WERI-Rb-1 (cell line): ENCODE results near the gene STK35.

Experiments used
- DNase-seq: peaks from one replicate; pipeline ENCODE4 v3.0.0-alpha.2; 2020
- H3K27ac ChIP-seq: fragments of 250-450 bp; sonication (Bioruptor Pico); 2 replicates; pipeline ENCODE4 v1.5.1; 2020; ENCODE audit warnings: mild to moderate bottlenecking, moderate library complexity
- H3K27me3 ChIP-seq: fragments of 250-450 bp; sonication (Bioruptor Pico); 2 replicates; pipeline ENCODE4 v1.5.1; 2021; ENCODE audit warnings: mild to moderate bottlenecking, low read depth, moderate library complexity; ENCODE audit not compliant: insufficient read depth, severe bottlenecking
- H3K36me3 ChIP-seq: fragments of 250-450 bp; sonication (Bioruptor Pico); 2 replicates; pipeline ENCODE4 v1.5.1; 2020; ENCODE audit warnings: mild to moderate bottlenecking, moderate library complexity
- H3K4me3 ChIP-seq: 2 replicates; pipeline ENCODE4 v1.5.1; 2011; ENCODE audit warnings: low read depth, mild to moderate bottlenecking, control low read depth, low read length
- H3K9me3 ChIP-seq: fragments of 250-450 bp; sonication (Bioruptor Pico); 2 replicates; pipeline ENCODE4 v1.5.1; 2021; ENCODE audit warnings: mild to moderate bottlenecking, moderate library complexity; ENCODE audit not compliant: severe bottlenecking
- TF ChIP-seq, protein P1 (sequence below): IDR thresholded peaks from 2 replicates; pipeline ENCODE4 v1.5.1; 2011; ENCODE audit warnings: low read depth, mild to moderate bottlenecking, control low read depth, inconsistent platforms, low read length

The STK35 gene

DNA sequence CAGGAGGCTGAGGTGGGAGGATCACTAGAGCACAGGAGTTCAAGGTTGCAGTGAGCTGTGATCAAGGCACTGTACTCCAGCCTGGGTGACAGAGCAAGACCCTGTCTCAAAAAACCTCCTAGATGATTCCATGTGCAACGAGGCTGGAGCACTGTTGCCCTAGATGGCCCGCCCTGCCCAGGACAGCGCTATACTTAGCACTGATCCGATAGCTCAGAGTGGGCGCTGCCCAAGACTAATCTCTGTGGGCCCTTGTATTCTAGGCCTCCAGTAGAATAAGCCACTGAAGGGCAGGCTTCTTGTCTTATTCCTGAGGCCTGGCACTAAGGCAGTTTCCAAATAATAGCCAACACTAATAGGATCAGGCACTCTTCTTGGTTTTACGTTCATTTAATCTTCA is 41.0 kb downstream of the STK35 start:
- DNase-seq, result no peak
- H3K27me3 ChIP-seq, result no peaks in the 10 kb centered on the region
- H3K27ac ChIP-seq, result no peak overlapping the region
- no peaks in the 10 kb centered on the region for H3K9me3 ChIP-seq
- H3K4me3 ChIP-seq, result no peak overlapping the region
- TF ChIP-seq, protein P1, sequence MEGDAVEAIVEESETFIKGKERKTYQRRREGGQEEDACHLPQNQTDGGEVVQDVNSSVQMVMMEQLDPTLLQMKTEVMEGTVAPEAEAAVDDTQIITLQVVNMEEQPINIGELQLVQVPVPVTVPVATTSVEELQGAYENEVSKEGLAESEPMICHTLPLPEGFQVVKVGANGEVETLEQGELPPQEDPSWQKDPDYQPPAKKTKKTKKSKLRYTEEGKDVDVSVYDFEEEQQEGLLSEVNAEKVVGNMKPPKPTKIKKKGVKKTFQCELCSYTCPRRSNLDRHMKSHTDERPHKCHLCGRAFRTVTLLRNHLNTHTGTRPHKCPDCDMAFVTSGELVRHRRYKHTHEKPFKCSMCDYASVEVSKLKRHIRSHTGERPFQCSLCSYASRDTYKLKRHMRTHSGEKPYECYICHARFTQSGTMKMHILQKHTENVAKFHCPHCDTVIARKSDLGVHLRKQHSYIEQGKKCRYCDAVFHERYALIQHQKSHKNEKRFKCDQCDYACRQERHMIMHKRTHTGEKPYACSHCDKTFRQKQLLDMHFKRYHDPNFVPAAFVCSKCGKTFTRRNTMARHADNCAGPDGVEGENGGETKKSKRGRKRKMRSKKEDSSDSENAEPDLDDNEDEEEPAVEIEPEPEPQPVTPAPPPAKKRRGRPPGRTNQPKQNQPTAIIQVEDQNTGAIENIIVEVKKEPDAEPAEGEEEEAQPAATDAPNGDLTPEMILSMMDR, result no peak
- peaks cover 8% of the 10 kb centered on the region; the same call in 1 of the 2 replicates for H3K36me3 ChIP-seq

DNA sequence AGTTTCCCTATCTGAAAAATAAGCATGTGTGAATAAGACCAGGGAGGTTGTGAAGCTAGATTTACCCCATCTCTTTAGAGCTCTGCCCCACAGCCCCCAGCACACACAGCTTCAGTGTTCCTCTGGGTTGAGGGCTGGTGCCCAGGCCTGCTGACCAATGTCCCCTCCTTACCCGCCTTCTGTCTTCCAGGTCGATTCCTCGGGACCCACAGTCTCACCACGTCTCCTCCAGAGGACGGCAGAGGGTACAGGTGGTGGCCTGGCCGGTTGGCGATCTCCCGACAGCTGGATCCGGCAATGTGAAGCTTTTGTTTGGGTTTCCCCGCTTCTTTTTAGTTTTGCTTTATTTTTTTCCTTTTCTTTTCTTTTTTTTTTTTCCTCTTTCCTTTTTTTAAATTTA is 42.0 kb downstream of the STK35 start:
- no peak for DNase-seq
- Histone ChIP-seq H3K9me3 (no peaks in the 10 kb centered on the region), H3K27me3 (no peaks in the 10 kb centered on the region), H3K27ac (no peak overlapping the region), H3K36me3 (peaks cover 8% of the 10 kb centered on the region; the same call in 1 of the 2 replicates), H3K4me3 (no peak overlapping the region)
- TF ChIP-seq, protein P1, result no peak

DNA sequence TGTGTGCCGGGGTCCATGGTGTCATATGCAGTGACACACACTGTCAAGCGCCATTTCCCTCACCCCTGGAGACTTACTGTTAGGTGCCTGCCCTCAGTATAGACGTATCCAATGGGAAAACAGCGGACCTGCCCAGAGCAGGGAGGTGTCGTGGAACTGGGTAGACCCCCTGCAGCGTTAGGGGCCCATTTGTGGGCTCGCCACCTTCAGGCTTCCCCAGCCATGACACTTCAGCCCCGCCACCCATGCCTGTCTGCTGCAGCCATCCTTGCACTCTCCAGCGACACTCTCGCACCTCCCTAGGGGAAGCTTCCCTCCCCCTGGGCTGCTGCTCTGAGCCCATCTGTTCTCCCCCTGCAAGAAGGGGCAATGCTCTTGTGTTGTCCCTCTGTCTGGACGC is 43.2 kb downstream of the STK35 start:
- TF ChIP-seq, protein P1, result 0 out of 2 replicates have a peak, but pooled peaks have one; percentile 11
- H3K27ac ChIP-seq, result no peak overlapping the region
- no peaks in the 10 kb centered on the region for H3K27me3 ChIP-seq
- no peaks in the 10 kb centered on the region for H3K9me3 ChIP-seq
- peaks cover 8% of the 10 kb centered on the region; the same call in 1 of the 2 replicates for H3K36me3 ChIP-seq
- no peak for DNase-seq
- no peak overlapping the region for H3K4me3 ChIP-seq

DNA sequence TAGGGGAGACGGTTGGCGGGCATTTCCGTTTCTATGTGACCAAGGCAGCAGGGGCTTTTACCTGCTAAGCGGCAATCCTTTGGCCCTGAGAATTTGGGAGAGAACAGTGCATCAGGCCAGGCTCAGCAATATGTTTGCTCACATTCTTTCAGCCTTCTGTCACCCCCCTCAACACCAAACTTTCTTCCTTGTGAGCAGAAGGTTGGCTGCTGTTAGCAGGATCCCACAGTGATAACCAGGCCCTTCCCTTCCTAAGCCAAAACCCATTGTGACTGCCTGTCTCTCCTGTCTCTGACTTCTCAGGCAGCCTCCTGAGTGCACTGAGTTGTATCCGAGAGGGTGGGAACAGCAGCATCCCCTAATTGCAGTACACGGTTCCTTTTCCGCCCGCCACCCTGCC is 43.7 kb downstream of the STK35 start:
- TF ChIP-seq, protein P1, result no peak

DNA sequence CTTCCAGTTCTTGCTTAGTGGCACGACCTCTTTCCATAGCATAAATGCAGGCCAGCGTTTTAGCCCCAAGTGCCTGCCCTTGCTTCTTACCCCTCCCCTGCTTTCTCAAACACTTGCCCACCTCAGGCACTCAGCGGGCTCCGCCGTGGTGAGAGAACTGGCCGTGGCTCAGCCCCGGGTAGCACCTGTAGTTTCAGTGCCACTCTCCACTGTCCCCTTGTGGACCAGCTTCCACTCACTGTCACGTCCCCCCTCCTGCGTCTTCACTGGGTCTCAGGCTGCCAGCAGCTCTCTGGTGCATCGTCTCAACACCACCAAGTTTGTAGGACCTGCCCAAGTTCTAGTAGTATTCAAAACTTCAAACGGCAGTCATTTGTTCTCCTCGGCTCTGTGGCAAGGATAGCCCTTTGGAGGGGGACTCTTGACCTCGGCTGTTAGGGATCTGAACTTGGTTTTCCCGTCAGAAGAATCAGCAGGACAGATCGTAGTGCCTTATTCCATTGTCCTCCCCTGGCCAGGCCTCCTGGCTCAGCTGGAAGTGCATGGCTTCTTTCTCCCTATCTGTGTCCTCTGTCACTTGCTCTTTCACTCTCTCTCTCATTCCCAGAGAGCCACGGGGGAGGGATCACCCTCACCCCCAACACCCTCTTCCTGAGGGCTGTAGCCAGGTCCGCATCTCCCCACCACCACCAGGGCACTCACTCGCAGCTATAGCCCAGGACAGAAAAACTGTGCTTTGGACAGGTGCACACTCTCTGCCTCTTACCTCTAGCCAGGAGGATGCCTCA is 44.6 kb downstream of the STK35 start:
- TF ChIP-seq, protein P1, result no peak
- H3K9me3 ChIP-seq, result no peaks in the 10 kb centered on the region
- peaks cover 8% of the 10 kb centered on the region; the same call in 1 of the 2 replicates for H3K36me3 ChIP-seq
- no peaks in the 10 kb centered on the region for H3K27me3 ChIP-seq
- no peak overlapping the region for H3K4me3 ChIP-seq
- H3K27ac ChIP-seq, result no peak overlapping the region
- no peak for DNase-seq

More for the DNA sequence above, 43.7 kb downstream of the STK35 start:
- no peak overlapping the region for H3K4me3 ChIP-seq
- H3K36me3 ChIP-seq, result peaks cover 8% of the 10 kb centered on the region; the same call in 1 of the 2 replicates
- H3K27me3 ChIP-seq, result no peaks in the 10 kb centered on the region
- no peak overlapping the region for H3K27ac ChIP-seq
- no peaks in the 10 kb centered on the region for H3K9me3 ChIP-seq
- DNase-seq, result no peak

DNA sequence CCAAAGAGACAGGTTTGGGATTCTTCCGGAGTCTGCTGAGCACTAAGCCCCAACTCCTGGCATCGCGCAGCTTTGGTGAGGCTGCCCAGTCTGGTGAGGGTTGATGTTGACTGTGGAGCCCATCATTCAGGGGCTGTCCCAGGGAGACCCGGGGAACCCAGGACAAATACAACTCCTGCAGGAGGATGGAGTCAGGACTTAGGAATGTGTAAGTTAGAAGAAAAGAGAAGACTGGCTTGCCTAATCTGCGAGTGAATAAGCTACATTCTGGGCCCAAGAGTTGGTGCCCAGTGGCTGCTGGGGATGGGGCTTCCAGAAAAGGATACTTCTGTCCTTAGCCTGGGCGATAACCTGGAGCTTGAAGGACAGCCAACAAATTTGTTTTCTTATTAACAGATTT is 47.9 kb downstream of the STK35 start:
- Histone ChIP-seq H3K36me3 (peaks cover 4% of the 10 kb centered on the region; the same call in 1 of the 2 replicates), H3K27ac (no peak overlapping the region), H3K27me3 (no peaks in the 10 kb centered on the region), H3K4me3 (no peak overlapping the region), H3K9me3 (no peaks in the 10 kb centered on the region)
- TF ChIP-seq, protein P1, result no peak
- no peak for DNase-seq
